Heart left ventricle (tissue), 16 donors: ENCODE measurements around the gene RASL10A. TPM values are rescaled to one million over a fixed set of nuclear protein-coding genes. Genes with fewer than 3 reads are reported as not detected.

Source experiments
- ATAC-seq, 4 donors: fragments of 200-7000 bp; cut with Tn5 transposase; one replicate each; pipeline ENCODE4 v1.9.1; 2020 to 2022; ENCODE audit warnings: moderate library complexity in 4 of 4, mild to moderate bottlenecking in 3 of 4, moderate number of reproducible peaks in 1 of 4
- DNase-seq, 5 donors: peaks; one replicate each; pipeline ENCODE4 v3.0.0-alpha.2; 2020
- H3K27ac ChIP-seq, 12 donors: fragments of 200-600 bp; sonication (generic) in 4 of 12; one replicate each; pipeline versions ENCODE4 v1.5.0 to v1.8.0; 2016 to 2022; ENCODE audit warnings: mild to moderate bottlenecking in 2 of 12
- H3K27me3 ChIP-seq, 9 donors: fragments of 200-600 bp; sonication (generic) in 2 of 9; one replicate each; pipeline versions ENCODE4 v1.5.1 to v1.8.0; 2016 to 2022; ENCODE audit warnings: mild to moderate bottlenecking in 3 of 9
- H3K36me3 ChIP-seq, 9 donors: fragments of 200-600 bp; sonication (generic) in 2 of 9; one replicate each; pipeline versions ENCODE4 v1.5.0 to v1.8.0; 2018 to 2022; ENCODE audit warnings: mild to moderate bottlenecking in 2 of 9
- H3K4me1 ChIP-seq, 12 donors: fragments of 200-600 bp; sonication (generic) in 4 of 12; one replicate each; pipeline versions ENCODE4 v1.5.0 to v1.8.0; 2016 to 2022; ENCODE audit warnings: mild to moderate bottlenecking in 3 of 12
- H3K4me3 ChIP-seq, 12 donors: fragments of 200-600 bp; sonication (generic) in 4 of 12; one replicate each; pipeline versions ENCODE4 v1.5.0 to v1.8.0; 2017 to 2022; ENCODE audit warnings: mild to moderate bottlenecking in 9 of 12, moderate library complexity in 4 of 12
- H3K9me3 ChIP-seq, 12 donors: fragments of 200-600 bp; sonication (generic) in 4 of 12; one replicate each; pipeline versions ENCODE4 v1.5.0 to v1.8.0; 2016 to 2022; ENCODE audit warnings: mild to moderate bottlenecking in 1 of 12
- CTCF ChIP-seq, 12 donors: fragments of 200-600 bp; sonication (generic) in 4 of 12; IDR thresholded peaks; one replicate each; pipeline versions ENCODE4 v1.5.0 to v1.8.0; 2018 to 2022; ENCODE audit warnings: antibody characterized with exemption in 12 of 12, mild to moderate bottlenecking in 5 of 12
- POLR2A ChIP-seq, 2 donors: fragments of 450-650 bp; IDR thresholded peaks; one replicate each; pipeline ENCODE4 v1.6.1; 2017; ENCODE audit warnings: antibody characterized with exemption in 2 of 2, mild to moderate bottlenecking in 2 of 2, moderate library complexity in 2 of 2
- WGBS, 4 donors: extraction: QIAGEN DNeasy Blood & Tissue Kit in 2 of 4; methylation state at CpG; one replicate each; pipeline versions ENCODE4 v1.1.5 to v1.1.7; 2013 to 2018; 5-methylcytosine and 5-hydroxymethylcytosine counted together
- intact Hi-C, 10 donors: fragments of 100-400 bp; cut with DNase I; formaldehyde crosslinking; loops; one replicate each; pipeline versions ENCODE4 v1.11.1 to v1.14.2; 2022
- polyA plus RNA-seq, 2 donors: library from polyadenylated mRNA; stranded (reverse); fragments of 200-250 nt; gene quantifications; one replicate each; pipeline ENCODE4 v1.2.3, GENCODE V29; 2013
- total RNA-seq, 9 donors: library from RNA; depleted of rRNA in 2 of 9; stranded (reverse); fragments of >200 nt in 2 of 9; fragmentation: NEBNext Ultra II Directional in 3 of 9; extraction: Animal tissue kit (Norgen Biotek cat#: 25700) in 3 of 9; gene quantifications; one replicate each; pipeline versions ENCODE4 v1.1.0 to v1.2.4, GENCODE V29; 2016 to 2023
- donor health status: ischemic (EF 13 %, LVEDD 7.1; RV severe dilation, severe dysfunction).
- donor health status: healthy with polysubstance abuse.
- donor health status: DM: no; HTN: yes; CAD: no.
- donor health status: DM: no; HTN: no; CAD: no.
- donor health status: ischemic (EF 25% LVEDD 6.9; RV normal size, moderate dysfunction).
- donor health status: ischemic (EF 25% LVEDD 5.7; RV mildly dilated, moderate dysfunction).
- donor health status: healthy.
- donor health status: DM: yes; HTN: yes; CAD: no.
- donor health status: ischemic (EF 35%, LVEDD 5.7; RV mildly dilated, moderate dysfunction).
- donor health status: nonischemic (EF 11% LVEDD 7.7; RV severe dilation, severe dysfunction).
- donor health status: DM: yes; HTN: yes; CAD: no.
- donor health status: PGD.
- donor health status: ischemic (EF 29% LVEDD 5.4; RV normal size, mild dysfunction).
- donor health status: nonischemic (EF 23%, LVEDD 6.1; RV moderate dilation, normal function).

RASL10A gene
- total and polyA plus RNA-seq, 11 donors: 0.29 to 5.8 (median 1.1) TPM

- intact Hi-C loops: loop anchor here in 3 of 10 donors (1.0 to 5.0 kb wide), 4 partner anchors 38 to 47 kb away; partner anchors contain the start of genes GAS2L1 (in 3 of the 3) and RASL10A (in 1 of the 3)
- TF ChIP-seq CTCF (IDR thresholded peaks at IDR 0.05) (no peak), POLR2A (IDR thresholded peaks at IDR 0.05) (peak in 1 of 2 donors; percentile 49)
- Histone ChIP-seq H3K4me3 (peak within 1 kb of the TSS; percentile 78 to 99 (median 92)), H3K27ac (peak within 1 kb of the TSS; percentile 97 to 100 (median 99)), H3K27me3 (no peaks in the 10 kb centered on the region), H3K4me1 (peaks cover 0 to 61% (median 49%) of the 10 kb centered on the region in 12 donors), H3K9me3 (no peaks in the 10 kb centered on the region), H3K36me3 (peaks cover 0 to 51% (median 33%) of the 10 kb centered on the region in 9 donors)
- ATAC-seq (peak; percentile 91 to 97 (median 92)), DNase-seq (peak; percentile 95 to 98 (median 98))
- WGBS, 4 donors: 0% methylated on average over 37 to 67 of the region's 67 CpGs
Measured at GRCh38 chr22:29267858-29268510, 47.5 kb downstream of the RASL10A start, which contains the start of the genes EWSR1 and RHBDD3. Gene EWSR1, plus strand, starts transcription at chr22:29268268. Its CDS starts 69 bp downstream, at chr22:29268337. Gene RHBDD3, minus strand, starts transcription at chr22:29267981. Its CDS starts 2,355 bp downstream, at chr22:29265626.

GRCh38 chr22:29267462-29267857, 48.0 kb downstream of the RASL10A start:
- intact Hi-C loops: loop anchor here in 1 of 10 donors (5.0 kb wide), 1 partner anchor 40 kb away; the partner anchor contains the start of gene GAS2L1

GRCh38 chr22:29266564-29267461, 48.7 kb downstream of the RASL10A start:
- DNase-seq (no peak), ATAC-seq (no peak)
- no peak for TF ChIP-seq CTCF (IDR thresholded peaks at IDR 0.05)
- TF ChIP-seq POLR2A (IDR thresholded peaks at IDR 0.05): no peak
- 18 to 20% (median 19%) methylated on average over 12 to 13 of the region's 13 CpGs for WGBS, 4 donors
- peaks cover 0 to 41% (median 23%) of the 10 kb centered on the region in 9 donors for H3K36me3 ChIP-seq
- peaks cover 0 to 49% (median 37%) of the 10 kb centered on the region in 12 donors for H3K4me1 ChIP-seq
- no peaks in the 10 kb centered on the region for H3K9me3 ChIP-seq
- H3K4me3 ChIP-seq: peak overlapping the region; percentile 78 to 99 (median 92)
- H3K27ac ChIP-seq: peak overlapping the region; percentile 97 to 100 (median 99)
- H3K27me3 ChIP-seq: no peaks in the 10 kb centered on the region
- intact Hi-C loops: loop anchor here in 1 of 10 donors (5.0 kb wide), 1 partner anchor 40 kb away; the partner anchor contains the start of gene GAS2L1

More at GRCh38 chr22:29267462-29267857, 48.0 kb downstream of the RASL10A start:
- H3K9me3 ChIP-seq: no peaks in the 10 kb centered on the region
- H3K27me3 ChIP-seq: no peaks in the 10 kb centered on the region
- peak overlapping the region; percentile 78 to 99 (median 92) for H3K4me3 ChIP-seq
- DNase-seq: no peak
- peaks cover 0 to 47% (median 28%) of the 10 kb centered on the region in 9 donors for H3K36me3 ChIP-seq
- ATAC-seq: no peak
- 0 to 1% (median 0%) methylated on average over 25 to 32 of the region's 32 CpGs for WGBS, 4 donors
- TF ChIP-seq CTCF (IDR thresholded peaks at IDR 0.05) (no peak), POLR2A (IDR thresholded peaks at IDR 0.05) (no peak)
- peak overlapping the region; percentile 97 to 100 (median 99) for H3K27ac ChIP-seq
- peaks cover 0 to 56% (median 44%) of the 10 kb centered on the region in 12 donors for H3K4me1 ChIP-seq
